H9 (cell line): ENCODE results near the gene CYP4V2. TPM values are rescaled to one million over a fixed set of nuclear protein-coding genes. Genes with fewer than 3 reads are reported as not detected.

Experiments
- DNase-seq: peaks from one replicate; pipeline ENCODE4 v3.0.0-alpha.2; 2017
- H2AFZ ChIP-seq: one replicate; pipeline ENCODE4 v1.6.1; 2013; ENCODE audit warnings: mild to moderate bottlenecking, low read length, control low read depth, moderate library complexity
- H2AK5ac ChIP-seq: 2 replicates; pipeline ENCODE4 v1.6.1; 2013; ENCODE audit warnings: low read length, control low read depth, mixed read lengths; ENCODE audit not compliant: insufficient read length
- H2BK120ac ChIP-seq: one replicate; pipeline ENCODE4 v1.6.1; 2013; ENCODE audit warnings: low read depth, mild to moderate bottlenecking, low read length, control low read depth, inconsistent platforms; ENCODE audit not compliant: poor library complexity, severe bottlenecking
- H2BK12ac ChIP-seq: 2 replicates; pipeline ENCODE4 v1.6.1; 2013; ENCODE audit warnings: low read length, control low read depth, mixed read lengths, low read depth; ENCODE audit not compliant: insufficient read length
- H2BK15ac ChIP-seq: 2 replicates; pipeline ENCODE4 v1.6.1; 2013; ENCODE audit warnings: low read depth, low read length, control low read depth
- H2BK20ac ChIP-seq: one replicate; pipeline ENCODE4 v1.6.1; 2013; ENCODE audit warnings: low read depth, mild to moderate bottlenecking, low read length, control low read depth, inconsistent platforms; ENCODE audit not compliant: poor library complexity, severe bottlenecking
- H2BK5ac ChIP-seq: 2 replicates; pipeline ENCODE4 v1.6.1; 2013; ENCODE audit warnings: low read length, control low read depth, mixed read lengths; ENCODE audit not compliant: insufficient read length
- H3K14ac ChIP-seq: 2 replicates; pipeline ENCODE4 v1.6.1; 2013; ENCODE audit warnings: low read length, control low read depth; ENCODE audit not compliant: insufficient read depth
- H3K18ac ChIP-seq: 2 replicates; pipeline ENCODE4 v1.6.1; 2013; ENCODE audit warnings: low read depth, mild to moderate bottlenecking, mixed read lengths, low read length, control low read depth; ENCODE audit not compliant: insufficient read length
- H3K23ac ChIP-seq: 2 replicates; pipeline ENCODE4 v1.6.1; 2013; ENCODE audit warnings: low read length, control low read depth, mixed read lengths, low read depth; ENCODE audit not compliant: insufficient read length
- H3K23me2 ChIP-seq: 2 replicates; pipeline ENCODE4 v1.6.1; 2013; ENCODE audit warnings: low read depth, mild to moderate bottlenecking, mixed read lengths, low read length, control low read depth; ENCODE audit not compliant: insufficient read length, poor library complexity, severe bottlenecking
- H3K27ac ChIP-seq: 2 replicates; pipeline ENCODE4 v1.5.1; 2013; ENCODE audit warnings: low read length, control low read depth, mixed read lengths, low read depth; ENCODE audit not compliant: insufficient read length
- H3K27me3 ChIP-seq: 2 replicates; pipeline ENCODE4 v1.6.1; 2013; ENCODE audit warnings: low read length, control low read depth, inconsistent platforms; ENCODE audit not compliant: insufficient read depth
- H3K4ac ChIP-seq: 2 replicates; pipeline ENCODE4 v1.6.1; 2013; ENCODE audit warnings: low read depth, mild to moderate bottlenecking, control low read depth, inconsistent platforms, low read length, moderate library complexity
- H3K4me1 ChIP-seq: 2 replicates; pipeline ENCODE4 v1.6.1; 2013; ENCODE audit warnings: low read length, control low read depth, inconsistent platforms; ENCODE audit not compliant: insufficient read depth
- H3K4me2 ChIP-seq: 2 replicates; pipeline ENCODE4 v1.6.1; 2013; ENCODE audit warnings: low read length, control low read depth, mixed read lengths; ENCODE audit not compliant: insufficient read length, insufficient read depth
- H3K56ac ChIP-seq: 2 replicates; pipeline ENCODE4 v1.6.1; 2013; ENCODE audit warnings: low read depth, mild to moderate bottlenecking, mixed read lengths, low read length, control low read depth; ENCODE audit not compliant: insufficient read length
- H3K79me1 ChIP-seq: 2 replicates; pipeline ENCODE4 v1.6.1; 2013; ENCODE audit warnings: low read depth, mild to moderate bottlenecking, moderate library complexity, low read length, control low read depth, inconsistent platforms; ENCODE audit not compliant: insufficient read depth, poor library complexity, severe bottlenecking
- H3K79me2 ChIP-seq: 2 replicates; pipeline ENCODE4 v1.6.1; 2013; ENCODE audit warnings: low read length, control low read depth, inconsistent platforms; ENCODE audit not compliant: insufficient read depth
- H3K9ac ChIP-seq: 2 replicates; pipeline ENCODE4 v1.6.1; 2013; ENCODE audit warnings: low read length, control low read depth, mixed read lengths; ENCODE audit not compliant: insufficient read length; ENCODE audit errors: extremely low read depth
- H3K9me3 ChIP-seq: one replicate; pipeline ENCODE4 v1.6.1; 2013; ENCODE audit warnings: low read depth, low read length, inconsistent platforms; ENCODE audit not compliant: control insufficient read depth
- H3T11ph ChIP-seq: one replicate; pipeline ENCODE4 v1.6.1; 2013; ENCODE audit warnings: mild to moderate bottlenecking, low read length, control low read depth, inconsistent platforms
- H4K20me1 ChIP-seq: one replicate; pipeline ENCODE4 v1.6.1; 2013; ENCODE audit not compliant: control insufficient read depth, insufficient read length, insufficient read depth
- H4K5ac ChIP-seq: 2 replicates; pipeline ENCODE4 v1.6.1; 2013; ENCODE audit warnings: low read depth, mild to moderate bottlenecking, mixed read lengths, low read length, control low read depth; ENCODE audit not compliant: insufficient read length
- H4K8ac ChIP-seq: replicated peaks from 2 replicates; pipeline ENCODE4 v1.6.1; 2013; ENCODE audit warnings: low read length, control low read depth, mixed read lengths, low read depth; ENCODE audit not compliant: insufficient read length
- H4K91ac ChIP-seq: 2 replicates; pipeline ENCODE4 v1.6.1; 2013; ENCODE audit warnings: low read depth, mild to moderate bottlenecking, moderate library complexity, mixed read lengths, low read length, control low read depth; ENCODE audit not compliant: insufficient read length
- H3K27ac Mint-ChIP-seq, 3 experiments: 2 replicates in 2 of 3; 3 replicates in 1 of 3; pipeline ENCODE4 v1.8.0; 2020 to 2021; ENCODE audit warnings: mixed read lengths in 3 of 3, mild to moderate bottlenecking in 1 of 3, moderate library complexity in 1 of 3
- H3K27me3 Mint-ChIP-seq: 2 replicates; pipeline ENCODE4 v1.8.0; 2021; ENCODE audit warnings: low read depth, mild to moderate bottlenecking, moderate library complexity, mixed read lengths
- H3K36me3 Mint-ChIP-seq, 3 experiments: 2 replicates in 2 of 3; 3 replicates in 1 of 3; pipeline ENCODE4 v1.8.0; 2020 to 2021; ENCODE audit warnings: low read depth in 3 of 3, mixed read lengths in 3 of 3; ENCODE audit not compliant: insufficient read depth in 1 of 3
- H3K4me1 Mint-ChIP-seq, 2 experiments: 2 replicates each; pipeline ENCODE4 v1.8.0; 2020; ENCODE audit warnings: mixed read lengths in 2 of 2
- H3K4me3 Mint-ChIP-seq, 2 experiments: 2 replicates in 1 of 2; 3 replicates in 1 of 2; pipeline ENCODE4 v1.8.0; 2020 to 2021; ENCODE audit warnings: mild to moderate bottlenecking in 2 of 2, mixed read lengths in 2 of 2, moderate library complexity in 1 of 2
- H3K9me3 Mint-ChIP-seq, 2 experiments: 2 replicates in 1 of 2; 3 replicates in 1 of 2; pipeline ENCODE4 v1.8.0; 2020; ENCODE audit warnings: mild to moderate bottlenecking in 2 of 2, mixed read lengths in 2 of 2, moderate library complexity in 1 of 2
- WGBS: extraction: QIAGEN DNeasy Blood & Tissue Kit; methylation state at CpG from one replicate; pipeline ENCODE4 v1.1.7; 2013; ENCODE audit warnings: missing lambda C conversion rate, low lambda C conversion rate, mixed read lengths; ENCODE audit not compliant: insufficient read length; ENCODE audit errors: extremely low coverage; 5-methylcytosine and 5-hydroxymethylcytosine counted together
- total RNA-seq: library from RNA; stranded (reverse); gene quantifications from 2 replicates; pipeline ENCODE4 v1.2.1, GENCODE V29; 2021
- TF ChIP-seq, protein P1 (sequence below): fragments of 200-600 bp; sonication (generic); conservative IDR thresholded peaks from 3 replicates; pipeline ENCODE4 v1.8.0; 2021; ENCODE audit warnings: antibody characterized with exemption, mild to moderate bottlenecking

Gene CYP4V2
- total RNA-seq, 1 experiment from 2014 or later, result 1.0 TPM

DNA sequence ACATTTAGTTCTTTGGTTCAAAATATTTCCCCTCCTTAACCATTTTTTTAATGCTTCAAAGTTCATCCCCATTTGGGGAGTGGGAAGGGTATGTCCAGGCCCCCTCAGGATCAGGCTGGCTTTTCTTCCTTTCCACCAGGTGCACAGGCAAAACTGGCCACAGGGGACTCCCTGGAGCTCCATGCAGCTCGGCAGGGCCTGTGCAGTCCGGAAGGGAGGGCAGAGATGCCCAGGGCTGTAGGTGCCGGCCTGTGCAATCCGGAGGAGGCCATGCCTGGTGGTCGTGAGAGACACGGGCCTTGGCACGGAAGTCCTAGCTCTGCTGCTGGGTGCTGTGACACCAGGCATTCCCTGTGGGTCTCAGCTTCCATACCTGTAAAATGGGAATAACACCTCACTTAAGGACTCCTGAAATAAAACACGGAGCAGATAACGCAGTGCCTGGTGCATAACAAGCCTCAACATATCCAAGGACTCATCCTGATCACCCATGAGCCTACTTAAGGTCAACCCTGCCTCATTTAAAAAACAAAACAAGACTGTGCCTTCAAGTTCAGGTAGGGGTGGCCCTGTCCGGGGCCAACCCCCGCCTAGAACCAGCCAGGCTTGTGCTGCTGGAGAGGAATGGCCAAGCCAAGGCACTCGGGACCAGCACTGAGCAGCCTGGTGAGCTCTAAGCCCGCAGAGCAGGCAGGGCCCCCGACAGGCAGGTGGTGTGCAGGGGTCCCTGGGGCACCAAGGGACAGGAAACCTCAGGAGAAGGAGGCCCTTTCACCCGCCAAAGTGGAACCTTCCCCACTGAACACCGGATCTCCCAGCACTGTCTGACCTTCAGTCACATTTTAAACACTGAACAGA, 21.2 kb upstream of the CYP4V2 start:
- H3K14ac ChIP-seq, result no peak overlapping the region; the same call in 1 of the 2 replicates
- H2BK120ac ChIP-seq, result no peak overlapping the region
- WGBS, result no CpG with 5 or more reads among the region's 16 CpGs
- H3K9me3 Mint-ChIP-seq, result 0 out of 5 replicates have a peak, but pooled peaks cover 0 to 8% of the 10 kb centered on the region in 2 experiments
- H2BK5ac ChIP-seq, result no peak overlapping the region
- no peaks in the 10 kb centered on the region for H3K4me1 ChIP-seq
- H3K27ac ChIP-seq, result no peak overlapping the region
- no peaks in the 10 kb centered on the region for H3K23me2 ChIP-seq
- peaks cover 0 to 18% (median 0%) of the 10 kb centered on the region in 3 experiments; a peak in 3 of 7 replicates for H3K36me3 Mint-ChIP-seq
- H3K79me2 ChIP-seq, result no peaks in the 10 kb centered on the region
- TF ChIP-seq, protein P1, sequence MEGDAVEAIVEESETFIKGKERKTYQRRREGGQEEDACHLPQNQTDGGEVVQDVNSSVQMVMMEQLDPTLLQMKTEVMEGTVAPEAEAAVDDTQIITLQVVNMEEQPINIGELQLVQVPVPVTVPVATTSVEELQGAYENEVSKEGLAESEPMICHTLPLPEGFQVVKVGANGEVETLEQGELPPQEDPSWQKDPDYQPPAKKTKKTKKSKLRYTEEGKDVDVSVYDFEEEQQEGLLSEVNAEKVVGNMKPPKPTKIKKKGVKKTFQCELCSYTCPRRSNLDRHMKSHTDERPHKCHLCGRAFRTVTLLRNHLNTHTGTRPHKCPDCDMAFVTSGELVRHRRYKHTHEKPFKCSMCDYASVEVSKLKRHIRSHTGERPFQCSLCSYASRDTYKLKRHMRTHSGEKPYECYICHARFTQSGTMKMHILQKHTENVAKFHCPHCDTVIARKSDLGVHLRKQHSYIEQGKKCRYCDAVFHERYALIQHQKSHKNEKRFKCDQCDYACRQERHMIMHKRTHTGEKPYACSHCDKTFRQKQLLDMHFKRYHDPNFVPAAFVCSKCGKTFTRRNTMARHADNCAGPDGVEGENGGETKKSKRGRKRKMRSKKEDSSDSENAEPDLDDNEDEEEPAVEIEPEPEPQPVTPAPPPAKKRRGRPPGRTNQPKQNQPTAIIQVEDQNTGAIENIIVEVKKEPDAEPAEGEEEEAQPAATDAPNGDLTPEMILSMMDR, result peak; percentile 44
- H3K27ac Mint-ChIP-seq, result no peak overlapping the region
- H4K20me1 ChIP-seq, result no peaks in the 10 kb centered on the region
- H3K27me3 ChIP-seq, result no peaks in the 10 kb centered on the region
- H3K9me3 ChIP-seq, result no peaks in the 10 kb centered on the region
- no peak overlapping the region for H2BK20ac ChIP-seq
- no peak overlapping the region for H4K8ac ChIP-seq
- no peak overlapping the region for H2BK12ac ChIP-seq
- H2BK15ac ChIP-seq, result no peak overlapping the region
- H2AK5ac ChIP-seq, result no peak overlapping the region
- H3K4me3 Mint-ChIP-seq, result no peak overlapping the region
- H3K18ac ChIP-seq, result no peak overlapping the region
- H3K56ac ChIP-seq, result no peak overlapping the region
- H3K4me2 ChIP-seq, result no peak overlapping the region
- H4K91ac ChIP-seq, result no peak overlapping the region
- H3T11ph ChIP-seq, result no peak overlapping the region
- DNase-seq, result no peak
- H3K4me1 Mint-ChIP-seq, result peaks cover 17 to 19% of the 10 kb centered on the region in 2 experiments
- no peak overlapping the region for H2AFZ ChIP-seq
- no peak overlapping the region for H3K9ac ChIP-seq
- H3K23ac ChIP-seq, result no peak overlapping the region
- H3K27me3 Mint-ChIP-seq, result no peaks in the 10 kb centered on the region
- H3K79me1 ChIP-seq, result no peaks in the 10 kb centered on the region
- no peak overlapping the region for H4K5ac ChIP-seq
- no peak overlapping the region for H3K4ac ChIP-seq
